WTC11 (cell line): ENCODE data around the gene TRIM7. TPM values are rescaled to one million over a fixed set of nuclear protein-coding genes. Genes with fewer than 3 reads are reported as not detected.
A peak's percentile ranks its signal among the peaks of the same experiment; 100 is the strongest.

ENCODE experiments used
- ATAC-seq: fragments of 200-7000 bp; cut with Tn5 transposase; 2 replicates; pipeline ENCODE4 v1.10.0; 2021; ENCODE audit warnings: mild to moderate bottlenecking, moderate library complexity
- CTCF ChIA-PET: fragments of 300-600 bp; sonication (Branson Sonifier 250); formaldehyde crosslinking; loops from one replicate; lab custom pipeline; 2021; ENCODE audit warnings: antibody characterized with exemption; lab: Charles Lee
- POLR2A ChIA-PET: fragments of 350-600 bp; sonication (Branson Sonifier 250); formaldehyde crosslinking; loops from one replicate; lab custom pipeline; 2021; ENCODE audit warnings: antibody characterized with exemption; lab: Charles Lee
- DNase-seq: peaks from one replicate; pipeline ENCODE4 v3.0.0; 2021; ENCODE audit warnings: low spot score
- H3K27ac Mint-ChIP-seq: 2 replicates; pipeline ENCODE4 v1.8.0; 2021; ENCODE audit warnings: mixed read lengths
- H3K27me3 Mint-ChIP-seq: 2 replicates; pipeline ENCODE4 v1.8.0; 2021; ENCODE audit warnings: low read depth, mild to moderate bottlenecking, moderate library complexity, mixed read lengths
- H3K36me3 Mint-ChIP-seq: 2 replicates; pipeline ENCODE4 v1.8.0; 2021; ENCODE audit warnings: mixed read lengths
- H3K4me1 Mint-ChIP-seq: 2 replicates; pipeline ENCODE4 v1.8.0; 2022; ENCODE audit warnings: mixed read lengths
- H3K4me3 Mint-ChIP-seq: 2 replicates; pipeline ENCODE4 v1.8.0; 2021; ENCODE audit warnings: mild to moderate bottlenecking, moderate library complexity, mixed read lengths
- H3K9me3 Mint-ChIP-seq: 2 replicates; pipeline ENCODE4 v1.8.0; 2021; ENCODE audit warnings: mixed read lengths
- CBFB ChIP-seq: sonication (generic); formaldehyde crosslinking; IDR thresholded peaks from 2 replicates; pipeline ENCODE4 v1.8.1; 2022; ENCODE audit warnings: mild to moderate bottlenecking, low read depth, missing genetic modification reagents
- ETV6 ChIP-seq: sonication (generic); formaldehyde crosslinking; IDR thresholded peaks from 2 replicates; pipeline ENCODE4 v1.8.1; 2022; ENCODE audit warnings: mild to moderate bottlenecking, missing genetic modification reagents
- FOXK1 ChIP-seq: sonication (generic); formaldehyde crosslinking; IDR thresholded peaks from 2 replicates; pipeline ENCODE4 v1.8.0; 2022; ENCODE audit warnings: mild to moderate bottlenecking, moderate library complexity, missing genetic modification reagents
- GABPB1 ChIP-seq: sonication (generic); formaldehyde crosslinking; IDR thresholded peaks from 2 replicates; pipeline ENCODE4 v1.8.1; 2023; ENCODE audit warnings: mild to moderate bottlenecking, missing genetic modification reagents
- GRHL2 ChIP-seq: fragments of 250-450 bp; sonication (Bioruptor Pico); IDR thresholded peaks from 2 replicates; pipeline ENCODE4 v1.8.0; 2022; ENCODE audit warnings: mild to moderate bottlenecking, moderate library complexity; ENCODE audit not compliant: insufficient replicate concordance, severe bottlenecking
- HMGA2 ChIP-seq: fragments of 250-450 bp; sonication (Bioruptor Pico); IDR thresholded peaks from 2 replicates; pipeline ENCODE4 v1.4.0; 2021; ENCODE audit warnings: mild to moderate bottlenecking, moderate library complexity
- NFATC4 ChIP-seq: fragments of 250-450 bp; sonication (Bioruptor Pico); IDR thresholded peaks from 2 replicates; pipeline ENCODE4 v1.9.0; 2021; ENCODE audit warnings: mild to moderate bottlenecking
- NFE2L1 ChIP-seq: sonication (generic); formaldehyde crosslinking; IDR thresholded peaks from 2 replicates; pipeline ENCODE4 v1.8.1; 2023; ENCODE audit warnings: missing genetic modification reagents
- NR2C2 ChIP-seq: sonication (generic); formaldehyde crosslinking; IDR thresholded peaks from 2 replicates; pipeline ENCODE4 v1.8.0; 2022; ENCODE audit warnings: mild to moderate bottlenecking, missing genetic modification reagents
- NR3C1 ChIP-seq: sonication (generic); formaldehyde crosslinking; conservative IDR thresholded peaks from 2 replicates; pipeline ENCODE4 v1.8.1; 2023; ENCODE audit warnings: low read depth, mild to moderate bottlenecking, missing genetic modification reagents
- SMAD3 ChIP-seq: sonication (generic); formaldehyde crosslinking; IDR thresholded peaks from 2 replicates; pipeline ENCODE4 v1.8.0; 2022; ENCODE audit warnings: missing genetic modification reagents, mild to moderate bottlenecking, borderline replicate concordance
- SMAD4 ChIP-seq: sonication (generic); formaldehyde crosslinking; IDR thresholded peaks from 2 replicates; pipeline ENCODE4 v1.8.0; 2022; ENCODE audit warnings: mild to moderate bottlenecking, missing genetic modification reagents
- TCF7 ChIP-seq: sonication (generic); formaldehyde crosslinking; IDR thresholded peaks from 2 replicates; pipeline ENCODE4 v1.8.0; 2022; ENCODE audit warnings: mild to moderate bottlenecking, low read depth, missing genetic modification reagents, moderate library complexity
- TEAD1 ChIP-seq: sonication (generic); formaldehyde crosslinking; IDR thresholded peaks from 2 replicates; pipeline ENCODE4 v1.8.0; 2022; ENCODE audit warnings: mild to moderate bottlenecking, missing genetic modification reagents
- ZBTB21 ChIP-seq: sonication (generic); formaldehyde crosslinking; IDR thresholded peaks from 2 replicates; pipeline ENCODE4 v1.8.1; 2023; ENCODE audit warnings: mild to moderate bottlenecking, missing genetic modification reagents, borderline replicate concordance
- ZNF138 ChIP-seq: sonication (generic); formaldehyde crosslinking; conservative IDR thresholded peaks from 2 replicates; pipeline ENCODE4 v1.8.1; 2022; ENCODE audit warnings: mild to moderate bottlenecking, moderate library complexity, missing genetic modification reagents
- ZNF232 ChIP-seq: sonication (generic); formaldehyde crosslinking; IDR thresholded peaks from 2 replicates; pipeline ENCODE4 v1.8.0; 2022; ENCODE audit warnings: mild to moderate bottlenecking, missing genetic modification reagents
- ZNF317 ChIP-seq: sonication (generic); formaldehyde crosslinking; IDR thresholded peaks from 2 replicates; pipeline ENCODE4 v1.8.1; 2023; ENCODE audit warnings: low read depth, mild to moderate bottlenecking, moderate library complexity, missing genetic modification reagents, borderline replicate concordance
- ZNF396 ChIP-seq: fragments of 250-450 bp; sonication (Bioruptor Pico); IDR thresholded peaks from 2 replicates; pipeline ENCODE4 v1.8.0; 2021; ENCODE audit warnings: mild to moderate bottlenecking, moderate library complexity, borderline replicate concordance
- ZNF416 ChIP-seq: fragments of 250-450 bp; sonication (Bioruptor Pico); IDR thresholded peaks from 2 replicates; pipeline ENCODE4 v1.9.0; 2021; ENCODE audit warnings: mild to moderate bottlenecking, inconsistent platforms
- ZNF671 ChIP-seq: fragments of 250-450 bp; sonication (Bioruptor Pico); IDR thresholded peaks from 2 replicates; pipeline ENCODE4 v1.8.0; 2021; ENCODE audit warnings: mild to moderate bottlenecking
- total RNA-seq: library from RNA; stranded (reverse); gene quantifications from 3 replicates; pipeline ENCODE4 v1.2.3, GENCODE V29; 2021
- TF ChIP-seq, protein P1 (sequence below): sonication (generic); formaldehyde crosslinking; IDR thresholded peaks from 2 replicates; pipeline ENCODE4 v1.8.0; 2022; ENCODE audit warnings: mild to moderate bottlenecking, missing genetic modification reagents
- TF ChIP-seq, protein P2 (sequence below): fragments of 250-450 bp; sonication (Bioruptor Pico); IDR thresholded peaks from 2 replicates; pipeline ENCODE4 v2.1.2; 2022; ENCODE audit warnings: mild to moderate bottlenecking, moderate library complexity
- TF ChIP-seq, protein P3 (sequence below): sonication (generic); formaldehyde crosslinking; IDR thresholded peaks from 2 replicates; pipeline ENCODE4 v1.8.1; 2022; ENCODE audit warnings: mild to moderate bottlenecking, moderate library complexity, missing genetic modification reagents
- TF ChIP-seq, protein P4 (sequence below): sonication (generic); formaldehyde crosslinking; IDR thresholded peaks from 2 replicates; pipeline ENCODE4 v1.8.1; 2023; ENCODE audit warnings: mild to moderate bottlenecking, moderate library complexity, missing genetic modification reagents
- TF ChIP-seq, protein P5 (sequence below): sonication (generic); formaldehyde crosslinking; IDR thresholded peaks from 2 replicates; pipeline ENCODE4 v1.8.0; 2023; ENCODE audit warnings: missing genetic modification reagents
- TF ChIP-seq, protein P6 (sequence below): fragments of 250-450 bp; sonication (Bioruptor Pico); IDR thresholded peaks from 2 replicates; pipeline ENCODE4 v1.9.0; 2021; ENCODE audit warnings: mild to moderate bottlenecking
- TF ChIP-seq, protein P7 (sequence below): sonication (generic); formaldehyde crosslinking; IDR thresholded peaks from 2 replicates; pipeline ENCODE4 v1.8.0; 2022; ENCODE audit warnings: mild to moderate bottlenecking, missing genetic modification reagents
- TF ChIP-seq, protein P8 (sequence below): fragments of 250-450 bp; sonication (Bioruptor Pico); IDR thresholded peaks from 2 replicates; pipeline ENCODE4 v1.9.0; 2021; ENCODE audit warnings: mild to moderate bottlenecking

Gene TRIM7
- total RNA-seq, 1 experiment from 2014 or later, result 1.4 TPM

DNA sequence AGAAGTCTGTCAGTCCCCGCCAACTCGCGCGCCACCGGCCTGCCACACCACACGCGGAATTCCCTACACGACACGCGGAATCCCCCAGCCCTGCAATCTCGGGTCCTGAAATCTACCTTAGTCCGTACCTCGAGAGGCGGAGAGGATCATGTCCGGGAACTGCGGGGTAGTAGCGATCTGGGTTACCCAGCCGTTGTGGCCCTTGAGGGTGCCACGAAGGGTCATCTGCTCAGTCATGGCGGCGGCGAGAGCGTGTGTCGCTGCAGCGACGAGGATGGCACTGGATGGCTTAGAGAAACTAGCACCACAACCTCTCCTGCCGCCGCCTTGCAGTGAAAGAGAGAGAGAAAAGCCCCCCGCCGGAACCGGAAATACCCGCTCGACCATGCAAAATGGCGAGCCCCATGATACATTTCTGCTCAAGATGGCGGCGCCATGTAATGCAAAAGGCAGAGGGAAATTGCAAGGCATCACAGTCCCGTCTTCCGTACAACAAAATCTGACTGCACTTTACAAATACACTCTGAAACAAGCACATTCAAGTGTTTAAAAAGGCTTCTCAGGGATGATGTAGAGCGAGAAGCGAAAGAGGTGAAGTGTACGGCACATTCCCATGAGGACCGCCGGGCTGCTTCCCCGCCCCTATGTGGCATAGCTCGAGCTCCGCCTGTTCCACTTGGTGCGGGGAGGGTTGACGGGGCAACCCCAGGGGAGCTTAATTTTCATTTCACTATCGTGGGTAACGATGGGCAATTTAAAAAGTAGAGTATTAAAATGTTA lies 38.8 kb upstream of the TRIM7 start, which contains the start of gene RACK1:
RACK1 (minus strand) TSS at position 343 of the 780 bp plus-strand sequence; CDS start at position 237, 106 bp downstream.
- DNase-seq (peak; percentile 86), ATAC-seq (peak; percentile 41)
- Mint-ChIP-seq H3K9me3 (no peaks in the 10 kb centered on the region), H3K27me3 (no peaks in the 10 kb centered on the region; the same call in 1 of the 2 replicates), H3K4me3 (peak within 1 kb of the TSS; percentile 99), H3K4me1 (peaks cover 46% of the 10 kb centered on the region), H3K27ac (peak within 1 kb of the TSS; percentile 100), H3K36me3 (peaks cover 54% of the 10 kb centered on the region)
- ChIA-PET POLR2A (interaction anchor here (0.6 to 3.3 kb wide), 3 partner anchors 18 to 36 kb away, joined by 3 to 24 read pairs (median 4); partner anchors contain the start of gene TRIM52), CTCF (interaction anchor here (1.1 kb wide), 1 partner anchor 59 kb away, joined by 5 read pairs; no protein-coding TSS in a partner anchor)
- no peak for TF ChIP-seq ZNF138 (CRISPR knock-in tag)
- TF ChIP-seq, protein P1, sequence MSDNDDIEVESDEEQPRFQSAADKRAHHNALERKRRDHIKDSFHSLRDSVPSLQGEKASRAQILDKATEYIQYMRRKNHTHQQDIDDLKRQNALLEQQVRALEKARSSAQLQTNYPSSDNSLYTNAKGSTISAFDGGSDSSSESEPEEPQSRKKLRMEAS, result peak; percentile 92
- TF ChIP-seq ZNF232 (CRISPR knock-in tag), result no peak
- no peak for TF ChIP-seq ZNF317
- TF ChIP-seq NR3C1 (CRISPR knock-in tag), result no peak
- no peak for TF ChIP-seq NR2C2
- TF ChIP-seq TCF7 (CRISPR knock-in tag), result no peak
- no peak for TF ChIP-seq HMGA2 (CRISPR knock-in tag)
- TF ChIP-seq TEAD1 (CRISPR knock-in tag), result peak; percentile 78; the same call in 1 of the 2 replicates
- TF ChIP-seq ZNF671 (CRISPR knock-in tag), result no peak
- no peak; the same call in 1 of the 2 replicates for TF ChIP-seq SMAD4 (CRISPR knock-in tag)
- TF ChIP-seq ZNF396 (CRISPR knock-in tag), result no peak
- TF ChIP-seq ETV6 (CRISPR knock-in tag), result no peak
- peak; percentile 18; the same call in 1 of the 2 replicates for TF ChIP-seq SMAD3
- TF ChIP-seq FOXK1 (CRISPR knock-in tag), result peak; percentile 16
- TF ChIP-seq, protein P2, sequence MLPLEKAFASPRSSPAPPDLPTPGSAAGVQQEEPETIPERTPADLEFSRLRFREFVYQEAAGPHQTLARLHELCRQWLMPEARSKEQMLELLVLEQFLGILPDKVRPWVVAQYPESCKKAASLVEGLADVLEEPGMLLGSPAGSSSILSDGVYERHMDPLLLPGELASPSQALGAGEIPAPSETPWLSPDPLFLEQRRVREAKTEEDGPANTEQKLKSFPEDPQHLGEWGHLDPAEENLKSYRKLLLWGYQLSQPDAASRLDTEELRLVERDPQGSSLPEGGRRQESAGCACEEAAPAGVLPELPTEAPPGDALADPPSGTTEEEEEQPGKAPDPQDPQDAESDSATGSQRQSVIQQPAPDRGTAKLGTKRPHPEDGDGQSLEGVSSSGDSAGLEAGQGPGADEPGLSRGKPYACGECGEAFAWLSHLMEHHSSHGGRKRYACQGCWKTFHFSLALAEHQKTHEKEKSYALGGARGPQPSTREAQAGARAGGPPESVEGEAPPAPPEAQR (CRISPR knock-in tag), result no peak
- 0 out of 2 replicates have a peak, but pooled peaks have one; percentile 10 for TF ChIP-seq NFE2L1 (CRISPR knock-in tag)
- TF ChIP-seq GABPB1 (CRISPR knock-in tag), result peak; percentile 70
- TF ChIP-seq, protein P3, sequence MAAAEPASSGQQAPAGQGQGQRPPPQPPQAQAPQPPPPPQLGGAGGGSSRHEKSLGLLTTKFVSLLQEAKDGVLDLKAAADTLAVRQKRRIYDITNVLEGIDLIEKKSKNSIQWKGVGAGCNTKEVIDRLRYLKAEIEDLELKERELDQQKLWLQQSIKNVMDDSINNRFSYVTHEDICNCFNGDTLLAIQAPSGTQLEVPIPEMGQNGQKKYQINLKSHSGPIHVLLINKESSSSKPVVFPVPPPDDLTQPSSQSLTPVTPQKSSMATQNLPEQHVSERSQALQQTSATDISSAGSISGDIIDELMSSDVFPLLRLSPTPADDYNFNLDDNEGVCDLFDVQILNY, result peak; percentile 63; the same call in 1 of the 2 replicates
- TF ChIP-seq, protein P4, sequence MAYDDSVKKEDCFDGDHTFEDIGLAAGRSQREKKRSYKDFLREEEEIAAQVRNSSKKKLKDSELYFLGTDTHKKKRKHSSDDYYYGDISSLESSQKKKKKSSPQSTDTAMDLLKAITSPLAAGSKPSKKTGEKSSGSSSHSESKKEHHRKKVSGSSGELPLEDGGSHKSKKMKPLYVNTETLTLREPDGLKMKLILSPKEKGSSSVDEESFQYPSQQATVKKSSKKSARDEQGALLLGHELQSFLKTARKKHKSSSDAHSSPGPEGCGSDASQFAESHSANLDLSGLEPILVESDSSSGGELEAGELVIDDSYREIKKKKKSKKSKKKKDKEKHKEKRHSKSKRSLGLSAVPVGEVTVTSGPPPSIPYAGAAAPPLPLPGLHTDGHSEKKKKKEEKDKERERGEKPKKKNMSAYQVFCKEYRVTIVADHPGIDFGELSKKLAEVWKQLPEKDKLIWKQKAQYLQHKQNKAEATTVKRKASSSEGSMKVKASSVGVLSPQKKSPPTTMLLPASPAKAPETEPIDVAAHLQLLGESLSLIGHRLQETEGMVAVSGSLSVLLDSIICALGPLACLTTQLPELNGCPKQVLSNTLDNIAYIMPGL (CRISPR knock-in tag), result peak; percentile 83; the same call in 1 of the 2 replicates
- TF ChIP-seq ZNF416 (CRISPR knock-in tag), result no peak
- TF ChIP-seq, protein P5, sequence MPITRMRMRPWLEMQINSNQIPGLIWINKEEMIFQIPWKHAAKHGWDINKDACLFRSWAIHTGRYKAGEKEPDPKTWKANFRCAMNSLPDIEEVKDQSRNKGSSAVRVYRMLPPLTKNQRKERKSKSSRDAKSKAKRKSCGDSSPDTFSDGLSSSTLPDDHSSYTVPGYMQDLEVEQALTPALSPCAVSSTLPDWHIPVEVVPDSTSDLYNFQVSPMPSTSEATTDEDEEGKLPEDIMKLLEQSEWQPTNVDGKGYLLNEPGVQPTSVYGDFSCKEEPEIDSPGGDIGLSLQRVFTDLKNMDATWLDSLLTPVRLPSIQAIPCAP (CRISPR knock-in tag), result peak; percentile 51; the same call in 1 of the 2 replicates
- TF ChIP-seq ZBTB21 (CRISPR knock-in tag), result no peak
- TF ChIP-seq, protein P6, sequence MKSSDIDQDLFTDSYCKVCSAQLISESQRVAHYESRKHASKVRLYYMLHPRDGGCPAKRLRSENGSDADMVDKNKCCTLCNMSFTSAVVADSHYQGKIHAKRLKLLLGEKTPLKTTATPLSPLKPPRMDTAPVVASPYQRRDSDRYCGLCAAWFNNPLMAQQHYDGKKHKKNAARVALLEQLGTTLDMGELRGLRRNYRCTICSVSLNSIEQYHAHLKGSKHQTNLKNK (CRISPR knock-in tag), result no peak
- TF ChIP-seq, protein P7, sequence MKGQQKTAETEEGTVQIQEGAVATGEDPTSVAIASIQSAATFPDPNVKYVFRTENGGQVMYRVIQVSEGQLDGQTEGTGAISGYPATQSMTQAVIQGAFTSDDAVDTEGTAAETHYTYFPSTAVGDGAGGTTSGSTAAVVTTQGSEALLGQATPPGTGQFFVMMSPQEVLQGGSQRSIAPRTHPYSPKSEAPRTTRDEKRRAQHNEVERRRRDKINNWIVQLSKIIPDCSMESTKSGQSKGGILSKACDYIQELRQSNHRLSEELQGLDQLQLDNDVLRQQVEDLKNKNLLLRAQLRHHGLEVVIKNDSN, result no peak
- no peak for TF ChIP-seq CBFB (CRISPR knock-in tag)
- TF ChIP-seq, protein P8, sequence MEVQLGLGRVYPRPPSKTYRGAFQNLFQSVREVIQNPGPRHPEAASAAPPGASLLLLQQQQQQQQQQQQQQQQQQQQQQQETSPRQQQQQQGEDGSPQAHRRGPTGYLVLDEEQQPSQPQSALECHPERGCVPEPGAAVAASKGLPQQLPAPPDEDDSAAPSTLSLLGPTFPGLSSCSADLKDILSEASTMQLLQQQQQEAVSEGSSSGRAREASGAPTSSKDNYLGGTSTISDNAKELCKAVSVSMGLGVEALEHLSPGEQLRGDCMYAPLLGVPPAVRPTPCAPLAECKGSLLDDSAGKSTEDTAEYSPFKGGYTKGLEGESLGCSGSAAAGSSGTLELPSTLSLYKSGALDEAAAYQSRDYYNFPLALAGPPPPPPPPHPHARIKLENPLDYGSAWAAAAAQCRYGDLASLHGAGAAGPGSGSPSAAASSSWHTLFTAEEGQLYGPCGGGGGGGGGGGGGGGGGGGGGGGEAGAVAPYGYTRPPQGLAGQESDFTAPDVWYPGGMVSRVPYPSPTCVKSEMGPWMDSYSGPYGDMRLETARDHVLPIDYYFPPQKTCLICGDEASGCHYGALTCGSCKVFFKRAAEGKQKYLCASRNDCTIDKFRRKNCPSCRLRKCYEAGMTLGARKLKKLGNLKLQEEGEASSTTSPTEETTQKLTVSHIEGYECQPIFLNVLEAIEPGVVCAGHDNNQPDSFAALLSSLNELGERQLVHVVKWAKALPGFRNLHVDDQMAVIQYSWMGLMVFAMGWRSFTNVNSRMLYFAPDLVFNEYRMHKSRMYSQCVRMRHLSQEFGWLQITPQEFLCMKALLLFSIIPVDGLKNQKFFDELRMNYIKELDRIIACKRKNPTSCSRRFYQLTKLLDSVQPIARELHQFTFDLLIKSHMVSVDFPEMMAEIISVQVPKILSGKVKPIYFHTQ, result 0 out of 2 replicates have a peak, but pooled peaks have one; percentile 32
- no peak for TF ChIP-seq NFATC4
- TF ChIP-seq GRHL2 (CRISPR knock-in tag), result no peak
